Measurements from ENCODE around the gene ARMC8.

ARMC8 gene

DNA sequence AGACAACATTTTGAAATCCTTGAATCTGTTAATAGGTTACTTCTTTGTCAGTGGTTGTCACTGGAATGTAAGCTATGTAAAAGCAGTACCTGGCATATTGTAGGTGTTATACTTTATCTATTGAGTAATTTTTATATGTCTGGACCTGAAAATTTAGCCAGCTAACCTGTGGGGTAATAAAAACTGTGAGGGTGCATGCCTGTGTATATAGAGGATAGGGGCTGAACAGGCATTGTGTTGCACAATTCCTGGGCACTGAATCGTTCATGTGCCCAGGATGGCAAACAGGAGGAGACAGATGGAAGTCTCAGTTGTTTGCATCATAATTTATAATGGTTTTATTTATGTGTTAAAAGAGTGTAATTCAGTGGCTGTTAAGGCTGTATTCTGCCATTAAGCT, 67.1 kb downstream of the ARMC8 start:
- DNase-seq = no peak

GRCh38 chr3:138256022-138256421, 68.9 kb downstream of the ARMC8 start:
- DNase-seq = no peak

GRCh38 chr3:138257986-138258385, 70.9 kb downstream of the ARMC8 start:
- DNase-seq = no peak

- DNase-seq = no peak
Measured at GRCh38 chr3:138259126-138259525, 72.0 kb downstream of the ARMC8 start.

DNA sequence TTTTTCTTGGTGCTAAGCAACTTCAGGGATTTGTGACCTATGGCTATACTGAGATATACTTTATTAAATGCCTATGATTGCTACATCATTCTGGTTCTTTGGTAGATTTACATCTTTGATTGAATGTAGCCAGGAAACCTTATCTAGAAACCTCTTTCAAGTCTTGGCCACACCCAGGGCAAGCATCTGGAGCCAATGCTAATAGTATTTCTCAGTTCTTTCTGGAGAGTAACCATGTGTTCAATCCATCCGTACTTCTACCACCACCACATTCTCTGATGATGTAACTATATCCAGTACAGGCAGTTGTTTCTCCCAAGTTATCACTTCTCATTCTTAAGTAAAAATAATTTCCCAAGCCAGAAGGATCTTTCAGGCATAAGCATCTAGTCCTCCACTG, 73.5 kb downstream of the ARMC8 start:
- no peak for DNase-seq

GRCh38 chr3:138263104-138263503, 76.0 kb downstream of the ARMC8 start:
- DNase-seq = no peak

- no peak for DNase-seq
Measured at GRCh38 chr3:138265745-138266144, 78.6 kb downstream of the ARMC8 start.

- no peak for DNase-seq
Measured at GRCh38 chr3:138267083-138267482, 80.0 kb downstream of the ARMC8 start.

GRCh38 chr3:138270245-138270644, 83.1 kb downstream of the ARMC8 start:
- DNase-seq = no peak

GRCh38 chr3:138271189-138271794, 84.2 kb downstream of the ARMC8 start:
- no peak for DNase-seq

GRCh38 chr3:138281561-138281960, 94.5 kb downstream of the ARMC8 start:
- no peak for DNase-seq

DNA sequence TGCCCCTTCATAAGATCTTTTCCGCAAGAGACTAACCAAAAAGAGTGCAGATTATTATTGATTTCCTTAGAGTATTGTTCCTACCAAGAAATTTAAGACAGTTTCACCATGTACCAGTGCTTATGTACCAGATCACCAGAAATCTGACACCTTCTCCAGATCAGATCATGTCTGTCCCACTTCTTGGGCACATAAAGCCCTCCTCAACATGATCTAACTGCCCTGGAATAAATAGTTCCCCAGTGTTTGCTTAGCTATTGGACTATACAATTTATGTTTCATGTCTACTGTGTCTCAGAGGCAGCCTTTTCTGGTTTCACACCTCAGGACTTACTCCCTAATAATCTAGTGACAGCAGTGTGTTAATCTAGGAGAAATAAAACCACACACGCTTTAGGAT, 95.7 kb downstream of the ARMC8 start:
- DNase-seq = no peak

DNA sequence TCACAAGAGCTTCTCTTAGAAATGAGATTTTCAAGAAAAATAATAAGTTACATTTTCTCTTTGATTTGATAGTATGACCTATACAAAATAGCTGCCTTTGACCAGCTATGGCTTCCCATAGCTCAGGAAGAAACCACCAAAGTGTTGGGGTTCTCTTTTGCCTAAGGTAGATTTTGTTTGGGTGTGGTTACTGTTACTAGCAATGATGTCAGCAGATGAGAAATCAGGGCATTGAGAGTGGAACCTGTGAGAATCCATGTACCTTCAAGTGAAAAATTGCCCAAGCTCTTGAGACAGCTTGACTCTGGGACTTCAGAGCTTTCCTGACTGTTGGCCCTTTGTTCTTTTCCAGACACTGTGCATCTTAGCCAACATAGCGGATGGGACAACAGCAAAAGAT, 97.0 kb downstream of the ARMC8 start:
- DNase-seq = no peak

GRCh38 chr3:138284957-138285477, 97.9 kb downstream of the ARMC8 start:
- DNase-seq = no peak

- no peak for DNase-seq
Measured at GRCh38 chr3:138289260-138289659, 102.2 kb downstream of the ARMC8 start.

DNA sequence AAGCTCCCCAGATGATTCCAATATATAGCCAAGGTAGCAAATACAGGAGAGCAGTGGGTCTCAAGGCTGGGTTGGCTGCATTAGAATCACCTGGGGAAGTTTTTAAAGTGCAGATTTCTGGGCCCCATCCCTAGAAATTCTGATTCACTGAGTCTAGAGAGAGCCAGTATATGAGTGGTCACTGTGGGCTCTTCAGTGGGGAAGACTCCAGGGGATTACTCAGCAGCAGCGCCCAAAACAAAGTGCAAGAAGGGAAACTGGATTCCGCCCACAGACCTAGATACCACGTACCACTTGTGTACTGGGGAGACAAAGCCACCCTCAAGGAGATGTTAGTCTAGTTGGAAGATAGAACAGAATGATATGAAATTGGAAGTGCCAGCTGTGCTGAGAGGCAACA, 102.6 kb downstream of the ARMC8 start:
- DNase-seq = no peak

DNA sequence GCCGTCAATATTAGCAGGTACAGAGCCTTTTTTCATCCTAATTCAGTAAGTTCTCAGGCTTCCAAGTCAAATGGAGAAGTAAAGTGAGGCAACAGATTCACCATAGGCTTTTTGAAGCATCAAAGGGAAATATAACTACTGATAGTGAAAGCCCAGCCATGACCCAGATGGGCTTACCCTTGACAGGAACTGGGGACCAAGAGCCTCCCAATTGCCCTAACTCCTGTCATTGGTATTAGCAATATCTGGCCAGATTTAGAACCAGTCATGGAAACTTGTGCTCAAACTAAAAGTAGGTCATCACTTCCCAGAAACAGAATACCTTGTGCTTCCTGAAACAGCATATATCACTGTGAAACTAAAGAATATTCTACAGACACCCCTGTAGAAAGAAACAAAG, 109.5 kb downstream of the ARMC8 start:
- peak in 1 of 5 donors; percentile 48 for DNase-seq

- DNase-seq = no peak
Measured at GRCh38 chr3:138297059-138297607, 110.0 kb downstream of the ARMC8 start.

DNA sequence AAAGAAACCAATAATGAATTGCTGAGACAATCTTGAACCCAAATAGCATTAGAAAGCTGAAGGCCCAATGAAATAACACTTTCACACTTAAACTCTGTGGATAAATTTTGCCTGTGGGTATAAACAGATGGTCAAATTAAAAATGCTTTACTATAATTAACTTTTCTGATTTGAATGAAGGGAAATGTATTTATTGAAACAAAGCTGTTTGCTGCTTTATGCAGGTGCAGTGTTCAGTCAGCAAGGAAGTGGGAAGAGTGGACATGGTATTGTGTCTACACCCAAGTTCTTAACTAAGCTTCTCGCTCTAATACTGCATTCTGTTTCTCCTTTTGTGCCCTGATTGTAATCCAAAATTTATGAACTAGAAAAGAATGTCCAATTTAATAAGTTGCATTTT, 110.8 kb downstream of the ARMC8 start:
- DNase-seq = no peak

- no peak for DNase-seq
Measured at GRCh38 chr3:138300647-138301046, 113.5 kb downstream of the ARMC8 start.

GRCh38 chr3:138303474-138303873, 116.4 kb downstream of the ARMC8 start:
- no peak for DNase-seq

- DNase-seq = no peak
Measured at GRCh38 chr3:138307899-138308298, 120.8 kb downstream of the ARMC8 start.

DNA sequence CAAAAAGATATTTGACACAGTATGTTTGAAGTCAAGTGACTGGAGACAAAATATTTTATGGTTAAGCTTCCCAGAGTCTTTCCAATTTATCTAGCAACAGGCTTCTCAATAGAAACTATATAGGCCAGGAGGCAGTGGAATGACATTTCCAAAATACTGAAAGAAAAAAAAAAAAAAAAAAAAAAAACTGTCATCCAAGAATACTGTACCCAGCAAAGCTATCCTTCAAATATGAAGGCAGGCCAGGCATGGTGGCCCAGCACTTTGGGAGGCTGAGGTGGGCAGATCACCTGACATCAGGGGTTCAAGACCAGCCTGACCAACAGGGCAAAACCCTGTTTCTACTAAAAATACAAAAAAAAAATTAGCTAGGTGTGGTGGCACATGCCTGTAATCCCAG, 121.7 kb downstream of the ARMC8 start:
- no peak for DNase-seq

DNA sequence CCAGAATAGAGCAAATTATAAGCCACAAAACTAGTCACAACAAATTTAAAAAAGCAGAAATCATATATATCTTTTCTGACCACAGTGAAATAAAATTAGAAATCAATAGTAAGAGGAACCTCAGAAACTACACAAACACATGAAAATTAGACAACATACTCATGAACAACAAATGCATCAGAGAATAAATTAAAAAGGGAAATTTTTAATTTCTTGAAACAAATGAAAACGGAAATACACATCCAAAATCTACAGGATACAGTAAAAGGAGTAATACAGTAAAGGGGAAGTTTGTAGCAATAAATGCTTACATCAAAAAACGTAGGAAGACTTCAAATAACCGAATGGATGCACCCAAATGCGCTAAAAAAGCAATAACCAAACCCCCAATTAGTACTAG, 123.4 kb downstream of the ARMC8 start:
- DNase-seq = no peak

DNA sequence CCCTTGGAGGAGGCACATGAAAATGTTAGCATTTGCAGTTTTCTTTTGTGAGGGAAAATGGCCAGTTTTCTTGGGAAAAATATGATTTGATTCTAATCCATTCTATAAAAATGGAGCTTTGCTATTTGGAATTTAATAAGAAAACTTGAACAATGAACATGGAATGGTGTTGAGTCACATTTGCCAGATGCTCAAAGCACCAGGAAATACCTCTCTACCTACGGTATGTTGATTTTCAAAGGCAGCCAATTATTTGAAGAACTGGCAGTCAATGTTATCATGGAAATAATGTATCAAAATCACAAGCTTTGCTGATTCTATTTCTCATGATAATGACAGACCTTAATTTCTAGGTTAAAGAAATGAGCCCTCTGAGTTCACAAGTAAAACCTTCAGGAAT, 127.7 kb downstream of the ARMC8 start:
- no peak for DNase-seq

All from T-helper 1 cell (primary cell).